Body of pancreas (tissue), 4 donors: ENCODE data around the gene SNX5.

Experiments used
- CTCF ChIP-seq, 7 experiments: fragments of 450-650 bp in 4 of 7; fragments of 200-600 bp in 3 of 7; sonication (generic) in 3 of 7; IDR thresholded peaks; one replicate each; pipeline ENCODE4 v1.5.1; 2016 to 2019; ENCODE audit warnings: antibody characterized with exemption in 7 of 7
- POLR2A ChIP-seq, 3 donors: fragments of 450-650 bp; IDR thresholded peaks; one replicate each; pipeline ENCODE4 v1.6.1; 2016; ENCODE audit warnings: antibody characterized with exemption in 3 of 3, mild to moderate bottlenecking in 2 of 3

GRCh38 chr20:18018100-18018499, 49.5 kb upstream of the SNX5 start:
- TF ChIP-seq POLR2A (IDR thresholded peaks at IDR 0.05) (no peak), CTCF (IDR thresholded peaks at IDR 0.05) (no peak)
